A172 (cell line): Measurements from ENCODE around the gene ARID3A. TPM values are rescaled to one million over a fixed set of nuclear protein-coding genes. Genes with fewer than 3 reads are reported as not detected.

Experiments used
- DNase-seq: peaks from one replicate; pipeline ENCODE4 v3.0.0-alpha.2; 2015; ENCODE audit warnings: low spot score
- total RNA-seq: library from RNA; depleted of rRNA; stranded (reverse); fragments of >200 nt; shearing (Covaris generic); gene quantifications from 2 replicates; pipeline ENCODE4 v1.2.3, GENCODE V29; 2014

ARID3A gene
- total RNA-seq, 1 experiment from 2014 or later, result 4.4 TPM

- no peak for DNase-seq
Observed at GRCh38 chr19:911197-912033, 14.4 kb upstream of the ARID3A start.

- DNase-seq, result no peak
Observed at GRCh38 chr19:912181-913079, 13.4 kb upstream of the ARID3A start.

- no peak for DNase-seq
Observed at GRCh38 chr19:913080-913748, 12.6 kb upstream of the ARID3A start, which contains the start of gene R3HDM4. Gene R3HDM4 (minus strand): TSS chr19:913219. CDS start chr19:913157, 62 bp downstream.

- DNase-seq, result no peak
Observed at GRCh38 chr19:916645-917322, 9.1 kb upstream of the ARID3A start.

- no peak for DNase-seq
Observed at GRCh38 chr19:917323-918151, 8.3 kb upstream of the ARID3A start, which contains the start of gene KISS1R. Gene KISS1R (plus strand): TSS chr19:917333. CDS start chr19:917503, 170 bp downstream.

- no peak for DNase-seq
Observed at GRCh38 chr19:918152-918437, 7.7 kb upstream of the ARID3A start.

GRCh38 chr19:918481-919198, 7.2 kb upstream of the ARID3A start:
- no peak for DNase-seq

GRCh38 chr19:919199-920050, 6.4 kb upstream of the ARID3A start:
- no peak for DNase-seq

- no peak for DNase-seq
Observed at GRCh38 chr19:920051-920864, 5.6 kb upstream of the ARID3A start.

GRCh38 chr19:924553-925086, 1.2 kb upstream of the ARID3A start:
- DNase-seq, result no peak

- DNase-seq, result no peak
Observed at GRCh38 chr19:925087-925525, 729 bp upstream of the ARID3A start.

- no peak for DNase-seq
Observed at GRCh38 chr19:926323-926588, 421 bp downstream of the ARID3A start.

- DNase-seq, result no peak
Observed at GRCh38 chr19:926589-927350, 935 bp downstream of the ARID3A start.

GRCh38 chr19:927351-927779, 1.5 kb downstream of the ARID3A start:
- DNase-seq, result no peak

GRCh38 chr19:927780-928401, 2.1 kb downstream of the ARID3A start:
- DNase-seq, result no peak

- no peak for DNase-seq
Observed at GRCh38 chr19:928471-929202, 2.8 kb downstream of the ARID3A start.
